Measurements from ENCODE around the gene KRTAP22-2.

DNA sequence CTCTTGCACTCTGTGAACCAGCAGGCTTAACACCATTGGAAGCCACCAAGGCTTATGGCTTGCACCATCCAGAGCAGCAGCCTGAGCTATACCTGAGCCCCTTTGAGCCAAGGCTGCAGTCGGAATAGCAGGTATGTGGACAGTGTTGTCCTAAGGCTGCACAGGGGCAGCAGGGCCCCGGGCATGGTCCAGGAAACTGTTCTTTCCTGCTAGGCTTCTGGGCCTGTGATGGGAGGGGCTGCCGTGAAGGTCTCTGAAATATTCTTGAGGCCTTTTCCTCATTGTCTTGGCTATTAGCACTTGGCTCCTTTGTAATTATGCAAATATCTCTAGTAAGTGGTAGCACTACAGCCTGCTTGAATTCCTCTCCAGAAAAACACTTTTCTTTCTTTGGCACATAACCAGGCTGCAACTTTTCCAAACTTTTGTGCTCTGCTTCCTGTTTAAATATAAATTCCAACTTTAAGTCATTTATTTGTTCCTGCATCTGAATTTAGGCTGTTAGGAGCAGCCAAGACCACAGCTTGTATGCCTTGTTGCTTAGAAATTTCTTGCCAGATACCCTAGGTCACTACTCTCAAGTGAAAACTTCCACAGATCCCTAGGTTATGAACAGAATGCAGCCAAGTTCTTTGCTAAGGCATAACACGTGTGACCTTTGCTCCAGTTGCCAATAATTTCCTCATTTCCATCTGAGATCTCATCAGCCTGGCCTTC, 35.4 kb upstream of the KRTAP22-2 start:
- TF ChIP-seq, protein P1, sequence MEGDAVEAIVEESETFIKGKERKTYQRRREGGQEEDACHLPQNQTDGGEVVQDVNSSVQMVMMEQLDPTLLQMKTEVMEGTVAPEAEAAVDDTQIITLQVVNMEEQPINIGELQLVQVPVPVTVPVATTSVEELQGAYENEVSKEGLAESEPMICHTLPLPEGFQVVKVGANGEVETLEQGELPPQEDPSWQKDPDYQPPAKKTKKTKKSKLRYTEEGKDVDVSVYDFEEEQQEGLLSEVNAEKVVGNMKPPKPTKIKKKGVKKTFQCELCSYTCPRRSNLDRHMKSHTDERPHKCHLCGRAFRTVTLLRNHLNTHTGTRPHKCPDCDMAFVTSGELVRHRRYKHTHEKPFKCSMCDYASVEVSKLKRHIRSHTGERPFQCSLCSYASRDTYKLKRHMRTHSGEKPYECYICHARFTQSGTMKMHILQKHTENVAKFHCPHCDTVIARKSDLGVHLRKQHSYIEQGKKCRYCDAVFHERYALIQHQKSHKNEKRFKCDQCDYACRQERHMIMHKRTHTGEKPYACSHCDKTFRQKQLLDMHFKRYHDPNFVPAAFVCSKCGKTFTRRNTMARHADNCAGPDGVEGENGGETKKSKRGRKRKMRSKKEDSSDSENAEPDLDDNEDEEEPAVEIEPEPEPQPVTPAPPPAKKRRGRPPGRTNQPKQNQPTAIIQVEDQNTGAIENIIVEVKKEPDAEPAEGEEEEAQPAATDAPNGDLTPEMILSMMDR (IDR thresholded peaks at IDR 0.05): no peak
- no peak for TF ChIP-seq EP300 (IDR thresholded peaks at IDR 0.05)
- no peak for TF ChIP-seq POLR2A (IDR thresholded peaks at IDR 0.05)

Data from upper lobe of left lung (tissue), 4 donors.